GM21423 (cell line): ENCODE data around the gene RND1.
"Not testable (repeated sequence)": the region's sequence is repeated elsewhere in the genome, so short reads cannot be mapped to it uniquely, and the experiment has no call there.

Experiments used
- ATAC-seq: cut with Tn5 transposase; IDR thresholded peaks from one replicate; pipeline ENCODE4 v1.9.1; 2021; ENCODE audit warnings: mild to moderate bottlenecking, moderate library complexity; ENCODE audit not compliant: unreplicated experiment

Gene RND1

DNA sequence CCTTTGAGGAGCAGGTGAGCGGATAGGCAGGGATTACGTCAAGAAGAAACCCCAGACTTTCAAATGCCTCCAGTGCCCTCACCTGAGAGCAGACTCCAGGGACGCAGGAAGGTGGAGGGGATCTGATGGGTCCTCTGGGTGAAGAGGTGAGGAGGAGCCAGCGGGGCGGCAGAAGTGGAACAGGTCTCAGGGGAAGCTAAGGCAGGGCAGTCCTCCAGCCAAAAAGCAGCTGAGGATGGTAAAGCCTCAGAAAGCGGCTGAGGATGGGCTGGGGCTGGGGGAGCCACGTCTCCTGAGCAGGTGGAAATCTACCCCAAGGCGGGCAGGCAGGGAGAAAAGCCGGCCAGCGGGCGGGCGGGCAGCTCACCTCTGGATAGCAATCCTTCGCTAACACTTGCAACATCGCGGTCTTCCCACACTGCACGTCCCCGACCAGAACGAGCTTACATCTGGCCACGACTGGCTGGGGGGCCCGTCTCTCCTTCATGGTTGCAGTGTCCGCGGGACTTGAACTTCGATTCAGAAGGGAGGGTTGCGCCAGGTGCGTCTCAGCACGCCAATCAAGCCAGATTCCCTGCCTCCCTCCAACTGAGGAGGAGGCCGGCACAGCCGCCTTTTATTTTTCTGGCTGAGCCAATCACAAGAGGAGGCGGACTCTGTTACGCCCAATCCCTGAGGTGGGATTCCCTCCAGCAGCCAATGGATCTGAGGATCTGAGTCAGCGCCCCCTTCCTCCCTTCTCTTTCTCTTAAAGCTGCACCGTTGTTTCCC is at the start of gene RND1:
RND1 (minus strand) TSS at position 590 of the 771 bp plus-strand sequence; CDS start at position 487, 103 bp downstream.
- ATAC-seq, result peak; percentile 88

GRCh38 chr12:48910196-48910595 is 44.5 kb upstream of the RND1 start:
- no peak for ATAC-seq

DNA sequence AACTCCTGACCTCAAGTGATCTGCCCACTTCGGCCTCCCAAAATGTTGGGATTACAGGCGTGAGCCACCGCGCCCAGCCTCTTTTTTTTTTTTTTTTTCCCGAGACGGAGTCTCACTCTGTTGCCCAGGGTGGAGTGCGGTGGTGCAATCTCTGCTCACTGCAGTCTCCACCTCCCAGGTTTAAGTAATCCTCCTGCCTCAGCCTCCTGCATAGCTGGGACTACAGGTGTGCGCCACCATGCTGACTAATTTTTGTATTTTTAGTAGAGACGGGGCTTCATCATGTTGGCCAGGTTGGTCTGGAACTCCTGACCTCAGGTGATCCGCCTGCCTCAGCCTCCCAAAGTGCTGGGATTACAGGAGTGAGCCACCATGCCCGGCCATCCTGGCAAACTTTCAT is 44.0 kb upstream of the RND1 start:
- ATAC-seq, result not testable (repeated sequence)

DNA sequence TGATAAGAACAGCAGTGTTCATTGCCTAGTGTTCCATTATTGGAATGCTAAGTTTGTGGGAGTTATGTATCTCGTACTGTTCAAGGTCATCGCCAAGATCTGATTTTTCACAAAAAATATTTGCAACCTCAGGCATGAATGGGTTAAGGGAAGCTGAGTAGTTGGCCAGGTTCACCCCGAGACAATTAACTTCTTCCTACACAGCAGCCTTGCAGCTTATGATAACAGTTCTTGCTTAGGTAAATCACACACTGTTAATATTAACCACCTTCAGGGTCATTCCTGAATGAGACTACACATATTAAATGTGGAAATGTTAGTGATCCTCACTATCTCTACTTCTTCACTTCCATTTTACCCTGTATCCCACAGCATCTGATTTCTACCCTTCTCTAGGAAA is 41.6 kb upstream of the RND1 start:
- no peak for ATAC-seq

DNA sequence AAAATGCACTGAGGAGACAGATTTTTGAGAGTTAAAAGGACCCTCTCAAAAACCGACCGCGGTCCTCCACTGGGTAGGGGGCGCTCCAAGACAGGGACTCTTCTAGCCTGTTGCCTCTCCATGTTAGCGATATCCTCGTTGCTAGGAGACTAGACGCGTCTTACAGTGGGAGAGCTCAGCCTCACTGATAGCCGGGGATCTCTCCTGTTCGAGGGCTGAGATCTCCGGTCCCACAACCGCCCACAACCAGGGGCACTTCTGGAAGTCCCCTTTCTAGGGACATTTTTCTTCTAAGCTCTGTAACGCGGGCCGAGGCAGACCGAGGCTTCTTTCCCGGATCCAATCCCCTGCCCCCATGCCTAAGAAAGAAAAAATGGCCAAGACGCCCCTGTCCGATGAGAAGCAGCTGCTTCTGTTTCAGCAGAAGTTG is 38.3 kb upstream of the RND1 start:
- ATAC-seq, result peak; percentile 80

- no peak for ATAC-seq
Measured at GRCh38 chr12:48903363-48903981, 37.8 kb upstream of the RND1 start.

DNA sequence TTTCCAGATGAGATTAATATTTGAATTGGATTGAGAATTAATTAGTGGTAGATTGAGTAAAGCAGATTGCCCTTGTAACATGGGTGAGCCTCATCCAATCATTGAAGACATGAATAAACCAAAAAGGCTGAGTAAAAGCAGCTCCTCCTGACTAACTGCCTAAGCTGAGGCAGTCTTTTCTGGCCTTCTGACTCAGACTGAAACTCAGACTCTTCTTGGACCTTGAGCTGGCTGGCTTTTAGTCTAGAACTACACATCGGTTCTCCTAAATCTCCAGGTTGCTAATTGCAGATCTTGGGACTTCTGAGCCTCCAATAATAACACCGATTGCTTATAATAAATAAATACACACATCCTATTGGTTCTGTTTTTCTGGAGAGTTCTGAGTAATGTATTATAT is 35.6 kb upstream of the RND1 start:
- no peak for ATAC-seq

DNA sequence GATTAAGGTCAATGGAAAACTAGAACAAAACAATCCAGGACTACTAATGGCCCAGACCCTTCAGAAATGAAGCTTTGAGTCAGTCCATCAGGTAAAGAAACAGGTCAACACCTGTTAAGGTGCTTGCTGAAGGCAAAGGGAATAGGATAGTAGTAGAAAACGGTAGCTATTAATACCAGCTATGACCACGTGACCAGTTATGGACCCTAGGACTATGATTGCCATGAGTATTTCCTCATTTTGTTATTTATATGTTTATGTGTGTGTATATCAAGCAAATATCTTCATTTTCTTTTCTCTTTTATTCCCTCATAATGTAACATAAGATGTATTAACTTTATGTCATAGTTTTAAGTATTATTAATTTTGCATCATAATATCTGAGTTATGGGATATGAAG is 34.0 kb upstream of the RND1 start:
- ATAC-seq, result no peak

GRCh38 chr12:48894271-48894670 is 28.6 kb upstream of the RND1 start:
- no peak for ATAC-seq

GRCh38 chr12:48890657-48891418 is 25.2 kb upstream of the RND1 start:
- peak; percentile 71 for ATAC-seq

GRCh38 chr12:48889679-48890078 is 24.0 kb upstream of the RND1 start:
- no peak for ATAC-seq

DNA sequence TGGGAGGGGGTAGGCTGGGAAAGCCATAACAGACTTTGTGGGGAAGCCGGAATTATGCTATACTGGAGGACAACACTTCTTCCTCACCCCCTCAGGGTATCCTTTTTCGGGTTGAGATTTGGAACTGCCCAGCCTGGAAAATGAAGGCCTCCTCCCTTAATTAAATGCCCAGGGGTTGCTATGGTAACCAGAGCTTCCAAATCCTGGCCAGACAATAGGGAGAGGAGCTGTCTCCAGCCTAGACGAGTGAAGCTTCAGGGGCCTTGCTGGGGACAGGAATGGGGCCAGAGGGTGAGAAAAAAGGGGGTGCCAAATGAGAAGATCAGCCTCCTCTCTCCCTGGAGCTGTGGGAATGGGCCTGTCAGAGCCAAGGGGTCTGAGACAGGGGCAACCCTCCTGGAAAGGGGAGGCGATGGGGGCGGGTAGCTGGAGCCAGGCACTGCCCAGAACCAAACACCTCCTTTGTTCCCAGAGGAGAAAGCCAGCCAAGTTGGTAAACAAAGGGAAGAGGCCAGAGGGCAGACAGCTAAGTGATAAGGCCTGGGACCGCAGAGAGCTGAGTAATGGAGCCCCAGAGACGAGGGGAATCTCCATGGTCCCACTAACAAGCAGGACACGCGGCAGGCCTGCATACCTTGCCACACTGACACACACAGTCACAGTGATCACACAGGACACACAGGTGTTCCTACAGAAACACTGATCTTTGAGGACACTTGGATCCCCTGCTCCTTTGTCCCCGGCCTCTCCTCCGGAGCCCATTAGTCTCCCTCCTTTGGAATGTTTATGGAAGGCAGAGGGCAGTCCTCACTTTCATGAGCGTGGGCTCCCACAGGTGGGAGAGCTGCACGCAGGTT is 17.9 kb upstream of the RND1 start:
- ATAC-seq, result no peak

DNA sequence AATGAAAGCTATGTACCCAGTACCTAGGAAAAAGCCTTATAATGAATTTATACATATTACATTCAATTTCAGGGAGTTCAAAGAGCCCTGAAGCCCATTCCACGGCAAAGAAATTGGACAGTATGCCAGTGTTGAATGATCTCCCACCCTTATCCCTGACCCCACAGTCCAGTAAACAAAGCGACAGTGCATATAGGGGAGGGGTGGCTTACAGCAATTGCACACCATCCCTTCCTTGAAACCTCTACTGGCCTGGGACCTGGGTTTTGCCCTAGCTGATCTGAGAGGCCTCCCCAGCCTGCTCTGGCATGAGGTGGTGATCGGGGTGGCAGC is 17.3 kb upstream of the RND1 start:
- ATAC-seq, result no peak

DNA sequence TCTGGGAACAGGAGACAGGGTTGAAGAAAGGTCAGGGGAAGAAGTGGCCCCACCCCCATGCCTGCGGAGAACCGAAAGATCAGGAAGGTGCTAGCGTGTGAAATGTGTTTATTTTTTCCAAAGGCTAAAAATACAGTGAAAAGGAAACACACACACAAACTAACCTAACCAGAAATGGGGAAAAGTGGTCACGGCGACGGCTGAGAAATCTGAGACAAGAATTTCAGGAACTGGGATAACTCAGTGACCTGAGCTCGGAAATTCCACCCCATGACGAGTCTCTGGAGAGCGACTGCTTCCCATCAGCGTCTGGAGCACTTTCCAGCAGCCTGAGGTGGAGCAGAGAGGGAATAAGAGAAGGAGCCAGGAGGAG is 16.6 kb upstream of the RND1 start:
- no peak for ATAC-seq

- no peak for ATAC-seq
Measured at GRCh38 chr12:48881686-48882314, 16.1 kb upstream of the RND1 start.

DNA sequence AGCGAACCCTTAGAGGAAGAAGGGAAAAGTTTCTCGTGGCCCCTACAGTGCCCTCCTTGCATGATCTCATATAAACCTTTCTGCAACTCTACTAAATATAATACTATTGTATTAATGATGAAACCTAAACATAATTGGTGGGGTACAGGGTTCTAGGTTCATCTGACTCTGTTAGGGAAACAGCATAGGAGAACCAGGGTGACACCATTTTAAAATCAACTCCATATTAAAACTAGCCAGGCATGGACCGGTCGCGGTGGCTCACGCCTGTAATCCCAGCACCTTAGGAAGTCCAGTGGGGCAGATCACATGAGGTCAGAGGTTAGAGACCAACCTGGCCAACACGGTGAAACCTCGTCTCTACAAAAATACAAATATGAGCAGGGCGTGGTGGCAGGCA is 15.0 kb upstream of the RND1 start:
- ATAC-seq, result no peak

GRCh38 chr12:48878548-48878947 is 12.9 kb upstream of the RND1 start:
- no peak for ATAC-seq

- no peak for ATAC-seq
Measured at GRCh38 chr12:48875944-48876515, 10.4 kb upstream of the RND1 start.

- ATAC-seq, result not testable (repeated sequence)
Measured at GRCh38 chr12:48873534-48873933, 7.9 kb upstream of the RND1 start.

DNA sequence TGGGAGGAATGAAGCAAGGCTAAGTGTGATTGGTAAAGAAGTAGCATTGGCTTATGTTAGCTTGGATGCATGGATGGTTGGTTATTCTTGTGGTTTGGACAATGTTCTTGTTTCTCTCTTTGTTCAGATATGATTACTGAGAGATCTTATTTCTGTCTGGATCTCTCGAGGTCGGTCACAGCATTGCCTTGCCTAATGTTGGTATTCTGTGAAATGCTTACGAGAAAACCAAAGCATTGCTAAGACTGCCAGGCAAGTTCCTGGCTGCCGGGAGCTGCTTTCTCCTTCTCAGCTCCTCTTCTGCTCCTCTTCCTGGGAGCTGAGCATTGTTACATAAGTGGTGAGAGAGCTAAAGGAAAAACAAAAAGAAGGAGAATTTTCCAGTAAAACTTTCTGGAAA is 7.4 kb upstream of the RND1 start:
- ATAC-seq, result no peak
